Renal cortical epithelial cell (primary cell): ENCODE data around the gene ATRX. TPM values are rescaled to one million over a fixed set of nuclear protein-coding genes. Genes with fewer than 3 reads are reported as not detected.
"Not testable (repeated sequence)": the region's sequence is repeated elsewhere in the genome, so short reads cannot be mapped to it uniquely, and the experiment has no call there.

ENCODE experiments used
- DNase-seq: peaks from one replicate; pipeline ENCODE4 v3.0.0-alpha.2; 2011; ENCODE audit warnings: low read depth
- total RNA-seq: library from RNA; depleted of rRNA; stranded (reverse); fragments of >200 nt; gene quantifications from 2 replicates; pipeline ENCODE4 v1.2.3, GENCODE V29; 2014

Gene ATRX
- total RNA-seq, 1 donor from 2014 or later: 187 TPM

GRCh38 chrX:77622672-77623071 lies 163.3 kb downstream of the ATRX start:
- no peak for DNase-seq

GRCh38 chrX:77622233-77622632 lies 163.8 kb downstream of the ATRX start:
- DNase-seq: no peak

GRCh38 chrX:77621453-77621852 lies 164.6 kb downstream of the ATRX start:
- not testable (repeated sequence) for DNase-seq

GRCh38 chrX:77617206-77617605 lies 168.8 kb downstream of the ATRX start:
- DNase-seq: no peak

- DNase-seq: no peak
Observed at GRCh38 chrX:77603635-77604336, 182.2 kb downstream of the ATRX start.

GRCh38 chrX:77597511-77597910 lies 188.5 kb downstream of the ATRX start:
- peak; percentile 1 for DNase-seq

- peak; percentile 65 for DNase-seq
Observed at GRCh38 chrX:77597090-77597489, 188.9 kb downstream of the ATRX start.

- DNase-seq: no peak
Observed at GRCh38 chrX:77595848-77596247, 190.2 kb downstream of the ATRX start.

- DNase-seq: no peak
Observed at GRCh38 chrX:77572322-77572721, 213.7 kb downstream of the ATRX start.

GRCh38 chrX:77565278-77565677 lies 220.7 kb downstream of the ATRX start:
- DNase-seq: no peak

- DNase-seq: peak; percentile 70
Observed at GRCh38 chrX:77564823-77565222, 221.2 kb downstream of the ATRX start.

- DNase-seq: no peak
Observed at GRCh38 chrX:77561372-77561771, 224.6 kb downstream of the ATRX start.

- no peak for DNase-seq
Observed at GRCh38 chrX:77556276-77556675, 229.7 kb downstream of the ATRX start.

- no peak for DNase-seq
Observed at GRCh38 chrX:77548751-77549150, 237.3 kb downstream of the ATRX start.

- DNase-seq: not testable (repeated sequence)
Observed at GRCh38 chrX:77539778-77540177, 246.2 kb downstream of the ATRX start.

- DNase-seq: not testable (repeated sequence)
Observed at GRCh38 chrX:77531261-77531660, 254.8 kb downstream of the ATRX start.

GRCh38 chrX:77528034-77528433 lies 258.0 kb downstream of the ATRX start:
- DNase-seq: no peak

GRCh38 chrX:77527233-77528001 lies 258.6 kb downstream of the ATRX start:
- DNase-seq: no peak

- no peak for DNase-seq
Observed at GRCh38 chrX:77519765-77520164, 266.3 kb downstream of the ATRX start.

- DNase-seq: no peak
Observed at GRCh38 chrX:77514177-77514576, 271.8 kb downstream of the ATRX start.

- DNase-seq: no peak
Observed at GRCh38 chrX:77510007-77510406, 276.0 kb downstream of the ATRX start.

- peak; percentile 32 for DNase-seq
Observed at GRCh38 chrX:77505227-77505626, 280.8 kb downstream of the ATRX start.

- no peak for DNase-seq
Observed at GRCh38 chrX:77502951-77503525, 283.0 kb downstream of the ATRX start.
